ENCODE data around the gene KAZN.

KAZN gene

DNA sequence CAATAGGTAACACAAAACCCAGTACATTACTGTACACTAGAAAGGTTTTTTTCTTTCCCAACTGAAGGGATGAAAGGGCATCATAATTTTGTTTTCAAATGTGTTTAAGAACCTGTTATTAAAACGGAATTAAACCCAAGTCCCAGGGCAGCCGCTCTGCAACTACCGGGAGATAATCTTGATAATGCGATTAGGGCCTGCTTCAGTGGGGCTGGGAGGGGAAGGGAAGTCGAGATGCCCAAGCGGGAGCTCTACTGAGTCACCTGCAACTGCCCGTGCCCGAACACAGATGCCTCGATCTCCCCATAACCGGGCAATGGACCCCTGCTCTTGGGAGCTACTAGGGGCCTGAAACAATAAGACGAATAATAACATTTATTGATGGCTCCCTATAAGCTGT, 61.4 kb downstream of the KAZN start:
- no peak overlapping the region for H3K4me3 Mint-ChIP-seq
- DNase-seq (ENCODE audit: low spot score in 2 of 2) (no peak), ATAC-seq (no peak)
- no peaks in the 10 kb centered on the region for H3K4me1 Mint-ChIP-seq
- H3K9me3 Mint-ChIP-seq, result no peaks in the 10 kb centered on the region
- H3K36me3 Mint-ChIP-seq, result no peaks in the 10 kb centered on the region
- H3K27ac Mint-ChIP-seq, result no peak overlapping the region

DNA sequence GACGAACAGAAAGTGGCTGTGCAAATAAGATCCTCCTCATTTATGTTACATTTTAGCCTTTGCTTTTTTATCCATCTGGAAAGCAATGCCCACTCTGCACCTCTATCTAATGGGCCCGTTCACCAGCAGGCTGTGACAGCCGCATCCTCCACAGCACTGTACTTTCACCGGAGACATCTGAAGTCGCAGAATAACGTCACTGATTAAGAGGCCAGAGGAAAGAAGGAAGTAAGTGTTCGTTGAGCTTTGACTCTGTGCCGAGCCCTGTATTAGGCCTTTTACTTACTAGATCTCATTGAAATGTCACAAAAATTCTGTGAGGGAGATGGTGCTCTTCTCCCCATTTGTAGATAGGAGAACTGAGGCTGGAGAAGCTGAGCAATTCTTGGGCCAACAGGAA, 62.3 kb downstream of the KAZN start:
- Mint-ChIP-seq H3K36me3 (no peaks in the 10 kb centered on the region), H3K27ac (no peak overlapping the region), H3K9me3 (no peaks in the 10 kb centered on the region), H3K4me3 (no peak overlapping the region), H3K4me1 (no peaks in the 10 kb centered on the region)
- no peak for ATAC-seq
- DNase-seq (ENCODE audit: low spot score in 2 of 2), result no peak

- Mint-ChIP-seq H3K9me3 (no peaks in the 10 kb centered on the region), H3K4me3 (no peak overlapping the region), H3K27ac (no peak overlapping the region), H3K36me3 (no peaks in the 10 kb centered on the region), H3K4me1 (no peaks in the 10 kb centered on the region)
- DNase-seq (ENCODE audit: low spot score in 2 of 2) (no peak), ATAC-seq (no peak)
Observed at GRCh38 chr1:14661222-14661621, 62.7 kb downstream of the KAZN start.

DNA sequence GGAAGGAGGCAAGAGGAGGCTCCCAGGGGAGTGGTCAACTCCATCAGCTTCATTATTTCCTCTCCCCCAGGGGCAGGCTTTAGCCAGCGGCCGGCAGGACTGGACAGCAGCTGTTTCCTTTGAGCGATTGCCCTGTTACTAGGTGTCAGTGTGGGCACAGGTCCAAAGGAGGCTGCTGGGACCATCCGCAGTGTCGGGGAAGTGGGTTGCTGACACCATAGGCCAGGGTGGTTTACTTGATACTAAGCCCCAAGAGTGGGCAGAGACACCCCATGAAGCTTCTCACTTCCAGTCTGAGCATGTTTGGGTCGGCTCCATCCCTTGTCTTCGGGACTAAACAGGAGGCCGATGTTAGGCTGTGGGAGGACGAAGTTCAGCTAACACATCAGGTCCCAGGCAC, 63.6 kb downstream of the KAZN start:
- H3K4me1 Mint-ChIP-seq, result no peaks in the 10 kb centered on the region
- no peak for ATAC-seq
- no peak overlapping the region for H3K27ac Mint-ChIP-seq
- DNase-seq (ENCODE audit: low spot score in 2 of 2), result no peak
- no peaks in the 10 kb centered on the region for H3K9me3 Mint-ChIP-seq
- no peak overlapping the region for H3K4me3 Mint-ChIP-seq
- H3K36me3 Mint-ChIP-seq, result no peaks in the 10 kb centered on the region

GRCh38 chr1:14663773-14664172, 65.3 kb downstream of the KAZN start:
- DNase-seq (ENCODE audit: low spot score in 2 of 2), result no peak
- no peaks in the 10 kb centered on the region for H3K9me3 Mint-ChIP-seq
- no peaks in the 10 kb centered on the region for H3K36me3 Mint-ChIP-seq
- no peak overlapping the region for H3K27ac Mint-ChIP-seq
- no peak for ATAC-seq
- H3K4me3 Mint-ChIP-seq, result no peak overlapping the region
- H3K4me1 Mint-ChIP-seq, result no peaks in the 10 kb centered on the region

DNA sequence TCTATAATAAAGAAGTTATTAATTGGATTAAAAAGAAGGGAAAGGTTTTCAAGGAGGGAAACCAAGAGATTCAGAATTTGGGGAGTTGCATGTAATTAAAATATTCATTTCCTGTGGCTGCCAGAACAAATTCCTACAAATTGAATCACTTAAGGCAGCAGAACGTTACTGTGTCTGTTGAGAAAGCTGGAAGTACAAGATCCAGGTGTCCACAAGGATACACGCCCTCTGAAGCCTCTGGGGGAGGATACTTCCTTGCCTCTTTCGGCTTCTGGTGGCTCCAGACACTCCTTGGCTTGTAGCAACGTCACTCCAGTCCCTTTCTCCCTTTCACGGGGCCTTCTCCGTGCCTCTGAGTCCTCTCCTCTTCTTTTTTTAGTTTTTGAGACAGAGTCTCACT, 67.9 kb downstream of the KAZN start:
- H3K9me3 Mint-ChIP-seq, result no peaks in the 10 kb centered on the region

DNA sequence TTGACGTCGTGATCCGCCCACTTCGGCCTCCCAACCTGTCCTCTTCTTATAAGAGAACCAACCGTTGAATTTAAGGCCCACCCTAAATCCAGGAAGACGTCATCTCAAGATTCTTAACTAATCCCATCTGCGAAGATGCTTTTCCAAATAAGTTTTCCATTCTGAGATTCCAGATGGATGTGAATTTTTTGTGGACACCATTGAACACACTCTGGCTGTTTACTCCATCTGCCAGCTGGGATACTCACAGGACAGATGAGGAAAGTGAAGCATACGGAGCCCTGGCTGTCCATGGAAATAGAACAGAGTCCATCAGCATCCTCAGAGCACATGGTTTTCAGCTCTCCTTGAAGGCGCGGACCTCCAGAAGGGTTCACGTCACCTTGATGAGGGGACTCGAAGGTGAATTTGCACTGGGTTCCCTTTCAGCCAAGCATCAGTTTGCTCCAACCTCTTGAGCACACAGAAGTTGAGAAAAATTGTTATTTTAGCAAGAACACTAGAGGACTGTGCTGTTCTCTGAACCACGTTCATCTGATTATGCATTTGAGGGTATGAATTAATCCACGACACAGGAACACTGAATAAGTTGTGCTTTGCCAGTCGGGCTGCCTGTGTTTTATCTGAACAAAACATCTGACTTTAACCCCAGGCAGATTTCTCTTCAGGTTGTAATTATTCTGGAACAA, 68.6 kb downstream of the KAZN start:
- H3K27ac Mint-ChIP-seq, result no peak overlapping the region
- no peaks in the 10 kb centered on the region for H3K36me3 Mint-ChIP-seq
- no peaks in the 10 kb centered on the region for H3K9me3 Mint-ChIP-seq
- ATAC-seq (no peak), DNase-seq (ENCODE audit: low spot score in 2 of 2) (no peak)
- H3K4me3 Mint-ChIP-seq, result no peak overlapping the region
- no peaks in the 10 kb centered on the region for H3K4me1 Mint-ChIP-seq

More for the DNA sequence above, 67.9 kb downstream of the KAZN start:
- H3K4me1 Mint-ChIP-seq, result no peaks in the 10 kb centered on the region
- ATAC-seq (no peak), DNase-seq (ENCODE audit: low spot score in 2 of 2) (no peak)
- H3K36me3 Mint-ChIP-seq, result no peaks in the 10 kb centered on the region
- no peak overlapping the region for H3K27ac Mint-ChIP-seq
- no peak overlapping the region for H3K4me3 Mint-ChIP-seq

DNA sequence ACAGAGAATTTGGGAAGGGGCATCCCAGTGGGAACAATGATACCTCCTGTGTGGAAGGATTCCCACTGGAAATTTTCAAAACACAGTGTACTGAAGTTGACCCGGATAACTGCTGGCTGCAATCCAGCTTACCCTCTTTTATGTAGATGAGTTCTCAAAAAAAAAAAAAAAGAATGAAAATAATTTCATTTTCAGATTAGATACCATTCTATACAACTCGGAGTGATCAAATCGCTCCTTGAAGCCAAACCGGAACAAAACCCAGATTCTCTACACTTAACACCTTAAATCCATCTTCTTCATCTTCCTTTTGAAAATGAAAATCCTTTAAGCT, 69.1 kb downstream of the KAZN start:
- Mint-ChIP-seq H3K27ac (no peak overlapping the region), H3K4me3 (no peak overlapping the region), H3K36me3 (no peaks in the 10 kb centered on the region), H3K9me3 (no peaks in the 10 kb centered on the region), H3K4me1 (no peaks in the 10 kb centered on the region)
- ATAC-seq, result no peak
- no peak for DNase-seq (ENCODE audit: low spot score in 2 of 2)

DNA sequence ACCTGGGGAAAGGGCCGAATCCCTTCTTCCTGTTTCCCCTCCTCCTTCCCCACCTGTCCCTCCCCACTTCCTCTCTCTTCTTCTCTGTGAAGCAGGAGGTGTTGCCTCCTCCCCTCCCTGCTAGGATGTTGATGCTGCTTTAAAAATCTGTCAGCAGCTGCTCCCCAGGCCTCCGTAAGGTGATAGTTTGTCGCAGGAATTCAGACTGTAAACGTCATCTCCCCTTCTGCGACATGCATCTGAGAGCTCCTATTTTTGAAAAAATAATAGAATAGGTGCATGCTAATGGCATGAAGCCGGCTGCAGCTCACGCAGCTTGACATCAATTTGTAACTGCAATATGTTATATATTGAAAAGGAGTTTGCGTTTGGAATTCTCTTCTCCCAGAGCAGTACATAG, 70.1 kb downstream of the KAZN start:
- H3K4me1 Mint-ChIP-seq, result no peaks in the 10 kb centered on the region
- H3K27ac Mint-ChIP-seq, result no peak overlapping the region
- no peak overlapping the region for H3K4me3 Mint-ChIP-seq
- no peak for DNase-seq (ENCODE audit: low spot score in 2 of 2)
- H3K36me3 Mint-ChIP-seq, result no peaks in the 10 kb centered on the region
- H3K9me3 Mint-ChIP-seq, result no peaks in the 10 kb centered on the region
- no peak for ATAC-seq

DNA sequence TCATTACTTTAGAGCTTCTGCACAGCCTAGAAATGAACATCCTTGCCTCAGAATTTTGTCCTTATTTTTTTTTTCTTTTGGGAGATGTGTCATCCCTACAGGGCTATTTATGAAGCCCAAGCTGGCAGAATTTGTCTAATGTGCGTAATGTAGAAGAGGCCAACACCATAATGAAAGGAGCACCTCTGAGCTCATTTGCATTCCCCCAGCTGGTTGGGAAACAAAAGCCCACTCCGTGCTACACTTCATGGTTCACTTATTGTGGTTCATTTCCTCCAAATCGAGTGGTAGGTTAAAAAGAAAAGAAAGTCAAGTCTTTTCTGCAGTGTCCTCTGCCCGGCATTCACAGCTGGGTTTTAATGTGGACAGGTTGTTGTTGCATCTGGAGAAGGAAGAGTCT, 73.5 kb downstream of the KAZN start:
- Mint-ChIP-seq H3K4me1 (no peaks in the 10 kb centered on the region), H3K27ac (no peak overlapping the region), H3K36me3 (no peaks in the 10 kb centered on the region), H3K9me3 (peaks cover 5% of the 10 kb centered on the region), H3K4me3 (no peak overlapping the region)
- ATAC-seq (no peak), DNase-seq (ENCODE audit: low spot score in 2 of 2) (no peak)

- H3K4me1 Mint-ChIP-seq, result no peaks in the 10 kb centered on the region
- ATAC-seq (no peak), DNase-seq (ENCODE audit: low spot score in 2 of 2) (no peak)
- H3K4me3 Mint-ChIP-seq, result no peak overlapping the region
- H3K36me3 Mint-ChIP-seq, result no peaks in the 10 kb centered on the region
- H3K27ac Mint-ChIP-seq, result no peak overlapping the region
- H3K9me3 Mint-ChIP-seq, result peaks cover 5% of the 10 kb centered on the region
Observed at GRCh38 chr1:14674030-14674429, 75.5 kb downstream of the KAZN start.

DNA sequence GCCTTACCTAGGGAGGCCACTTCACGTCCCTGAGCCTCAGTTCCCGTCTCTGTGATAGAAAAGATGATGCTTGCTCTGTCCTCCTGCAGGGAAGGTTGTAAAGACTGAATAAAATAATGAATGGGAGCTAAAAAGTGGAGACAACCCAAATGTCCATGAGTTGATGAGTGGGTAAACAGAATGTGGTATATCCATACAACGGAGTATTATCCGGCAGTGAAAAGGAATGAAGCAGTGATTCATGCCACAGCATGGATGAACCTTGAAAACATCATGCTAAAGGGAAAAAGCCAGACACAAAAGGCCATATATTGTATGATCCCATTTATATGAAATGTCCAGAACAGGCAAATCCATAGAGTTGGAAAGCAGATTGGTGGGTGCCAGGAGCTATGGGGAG, 77.9 kb downstream of the KAZN start:
- Mint-ChIP-seq H3K4me3 (no peak overlapping the region), H3K36me3 (no peaks in the 10 kb centered on the region), H3K9me3 (peaks cover 5% of the 10 kb centered on the region), H3K4me1 (no peaks in the 10 kb centered on the region), H3K27ac (no peak overlapping the region)
- no peak for DNase-seq (ENCODE audit: low spot score in 2 of 2)
- no peak for ATAC-seq

DNA sequence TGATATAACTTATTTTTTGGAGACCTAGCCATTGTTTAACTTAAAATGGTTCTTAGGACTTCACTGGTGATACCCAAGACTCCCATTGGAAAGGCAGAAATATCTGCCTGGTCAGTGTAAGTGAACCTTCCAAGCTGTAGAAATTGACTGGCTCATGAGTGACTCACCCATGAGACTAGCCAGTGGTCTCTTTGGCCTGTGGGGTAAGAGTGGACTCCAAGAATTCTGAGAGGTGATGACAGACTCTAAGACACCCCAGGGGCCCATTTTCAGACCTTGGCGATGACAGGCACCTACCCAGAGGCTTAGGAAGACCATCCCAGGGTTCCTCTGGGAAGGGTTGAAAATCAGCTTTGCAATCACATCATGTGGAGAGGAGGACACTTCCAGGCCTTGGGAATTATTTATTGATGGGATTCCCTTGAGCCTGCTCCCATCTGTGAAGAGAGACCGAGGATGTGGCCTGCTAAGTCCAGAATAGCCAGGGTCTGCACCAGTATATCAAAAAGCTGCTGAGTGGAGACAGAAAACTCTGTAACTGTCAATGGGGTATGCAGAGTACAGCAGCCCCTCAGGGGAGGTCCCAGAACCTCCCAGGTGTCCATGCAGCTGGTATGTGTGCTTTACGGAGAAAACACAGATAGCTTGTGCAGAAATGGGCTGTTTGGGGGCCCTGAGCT, 78.9 kb downstream of the KAZN start:
- Mint-ChIP-seq H3K9me3 (peaks cover 5% of the 10 kb centered on the region), H3K4me3 (no peak overlapping the region), H3K27ac (no peak overlapping the region), H3K4me1 (no peaks in the 10 kb centered on the region), H3K36me3 (no peaks in the 10 kb centered on the region)
- peak; percentile 6 for ATAC-seq
- no peak for DNase-seq (ENCODE audit: low spot score in 2 of 2)

DNA sequence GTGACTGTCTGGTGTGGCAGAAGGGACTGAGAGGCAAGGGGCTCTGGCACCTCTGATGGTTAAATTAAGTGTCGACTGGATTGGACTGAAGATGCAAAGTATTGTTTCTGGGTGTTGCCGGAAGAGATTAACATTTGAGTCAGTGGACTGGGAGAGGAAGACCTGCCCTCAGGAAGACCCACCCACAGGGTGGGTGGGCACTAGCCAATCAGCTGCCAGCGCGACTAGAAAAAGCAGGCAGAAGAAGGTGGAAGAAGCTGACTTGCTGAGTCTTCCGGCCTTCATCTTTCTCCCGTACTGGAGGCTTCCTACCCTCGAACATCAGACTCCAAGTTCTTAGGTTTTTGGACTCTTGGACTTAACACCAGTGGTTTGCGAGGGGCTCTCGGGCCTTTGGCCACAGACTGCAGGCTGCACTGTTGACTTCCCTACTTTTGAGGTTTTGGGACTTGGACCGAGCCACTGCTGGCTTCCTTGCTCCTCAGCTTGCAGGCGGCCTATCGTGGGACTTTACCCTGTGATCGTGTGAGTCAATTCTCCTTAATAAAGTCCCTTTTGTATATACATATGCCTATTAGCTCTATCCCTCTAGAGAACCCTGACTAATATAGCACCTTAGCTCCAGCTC, 79.6 kb downstream of the KAZN start:
- ATAC-seq, result peak; percentile 17
- DNase-seq (ENCODE audit: low spot score in 2 of 2), result no peak
- Mint-ChIP-seq H3K27ac (no peak overlapping the region), H3K9me3 (peaks cover 5% of the 10 kb centered on the region), H3K4me1 (no peaks in the 10 kb centered on the region), H3K4me3 (peak overlapping the region; percentile 32), H3K36me3 (no peaks in the 10 kb centered on the region)

DNA sequence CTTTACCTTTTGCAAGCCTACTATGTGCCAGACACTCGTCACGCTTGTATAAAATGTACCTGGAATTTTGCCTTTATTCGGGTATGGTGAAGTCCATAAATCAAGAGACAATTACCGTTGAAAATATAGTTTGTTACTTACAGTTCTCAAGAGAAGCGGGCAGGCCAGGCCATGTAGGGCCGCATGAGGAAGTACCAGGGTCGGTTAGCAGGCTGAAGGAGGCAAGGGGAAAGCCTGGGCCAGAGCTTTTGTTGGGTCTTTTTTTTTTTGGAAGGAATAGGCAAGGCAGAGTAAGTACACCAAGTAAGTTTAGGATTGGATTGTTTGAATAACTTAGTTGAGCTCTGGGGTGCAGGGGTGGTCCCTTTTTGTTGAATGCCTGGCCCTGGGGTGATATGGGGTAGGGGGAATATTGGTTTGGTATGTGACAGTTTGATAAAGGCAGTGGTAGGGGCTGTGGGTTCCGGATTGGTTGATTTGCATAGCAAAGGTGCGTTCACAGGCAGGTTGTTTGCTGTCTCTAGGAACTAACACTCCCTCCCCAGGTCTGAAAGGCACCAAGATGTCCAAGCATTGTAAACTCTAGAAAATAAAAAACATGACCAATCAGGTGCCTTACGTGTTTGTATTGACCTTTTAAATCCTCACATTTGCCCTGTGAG, 80.7 kb downstream of the KAZN start:
- H3K9me3 Mint-ChIP-seq, result peaks cover 5% of the 10 kb centered on the region
- no peaks in the 10 kb centered on the region for H3K4me1 Mint-ChIP-seq
- DNase-seq (ENCODE audit: low spot score in 2 of 2) (no peak), ATAC-seq (no peak)
- no peak overlapping the region for H3K27ac Mint-ChIP-seq
- peak overlapping the region; percentile 32 for H3K4me3 Mint-ChIP-seq
- no peaks in the 10 kb centered on the region for H3K36me3 Mint-ChIP-seq

DNA sequence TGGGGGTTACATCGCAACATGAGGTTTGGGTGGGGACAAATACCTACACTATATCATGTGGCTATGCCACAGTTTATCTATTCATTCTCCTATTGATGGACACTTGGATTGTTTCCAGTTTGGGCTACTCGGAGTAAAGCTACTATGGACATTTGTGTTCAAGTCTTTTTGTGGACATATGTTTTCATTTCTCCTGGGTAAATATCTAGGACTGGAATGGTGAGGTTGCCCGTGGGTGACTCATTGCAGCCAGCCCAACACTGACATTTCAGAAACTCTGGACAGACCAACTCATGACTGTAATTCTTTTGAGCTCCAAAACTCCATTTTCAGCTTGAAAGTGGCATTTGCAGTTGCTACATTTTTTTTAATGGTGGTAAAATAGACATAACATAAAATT, 82.7 kb downstream of the KAZN start:
- H3K36me3 Mint-ChIP-seq, result no peaks in the 10 kb centered on the region
- ATAC-seq, result no peak
- no peak overlapping the region for H3K27ac Mint-ChIP-seq
- DNase-seq (ENCODE audit: low spot score in 2 of 2), result no peak
- H3K4me1 Mint-ChIP-seq, result no peaks in the 10 kb centered on the region
- H3K9me3 Mint-ChIP-seq, result peaks cover 10% of the 10 kb centered on the region
- no peak overlapping the region for H3K4me3 Mint-ChIP-seq
